KOPT-K1 (cell line): ENCODE data around the gene FEV.

Experiments used
- H3K27ac ChIP-seq: fragments of 200-600 bp; sonication (generic); 2 replicates; pipeline ENCODE4 v1.5.1; 2016; ENCODE audit warnings: antibody characterized with exemption, mild to moderate bottlenecking, low read depth, low read length; ENCODE audit not compliant: poor library complexity, severe bottlenecking
- H3K36me3 ChIP-seq: fragments of 200-600 bp; sonication (generic); 2 replicates; pipeline ENCODE4 v1.5.1; 2017; ENCODE audit warnings: antibody characterized with exemption, mild to moderate bottlenecking, low read length, moderate library complexity; ENCODE audit not compliant: insufficient read depth
- H3K9me3 ChIP-seq: fragments of 200-600 bp; sonication (generic); 2 replicates; pipeline ENCODE4 v1.5.1; 2017; ENCODE audit warnings: antibody characterized with exemption, low read length, mild to moderate bottlenecking; ENCODE audit not compliant: insufficient read depth, poor library complexity, severe bottlenecking

The FEV gene

GRCh38 chr2:218990612-218991011 lies 5.6 kb upstream of the FEV start:
- Histone ChIP-seq H3K36me3 (no peaks in the 10 kb centered on the region), H3K27ac (no peak overlapping the region), H3K9me3 (no peaks in the 10 kb centered on the region)

GRCh38 chr2:218990052-218990451 lies 5.1 kb upstream of the FEV start:
- Histone ChIP-seq H3K9me3 (no peaks in the 10 kb centered on the region), H3K36me3 (no peaks in the 10 kb centered on the region), H3K27ac (no peak overlapping the region)

- no peak overlapping the region for H3K27ac ChIP-seq
- H3K9me3 ChIP-seq: no peaks in the 10 kb centered on the region
- H3K36me3 ChIP-seq: no peaks in the 10 kb centered on the region
These were observed 3.7 kb upstream of the FEV start for GRCh38 chr2:218988650-218989049.

GRCh38 chr2:218988164-218988563 lies 3.2 kb upstream of the FEV start:
- H3K27ac ChIP-seq: no peak overlapping the region
- no peaks in the 10 kb centered on the region for H3K9me3 ChIP-seq
- H3K36me3 ChIP-seq: no peaks in the 10 kb centered on the region

GRCh38 chr2:218986148-218986761 lies 1.3 kb upstream of the FEV start:
- Histone ChIP-seq H3K27ac (no peak overlapping the region), H3K9me3 (no peaks in the 10 kb centered on the region), H3K36me3 (no peaks in the 10 kb centered on the region)

- H3K27ac ChIP-seq: no peak overlapping the region
- no peaks in the 10 kb centered on the region for H3K9me3 ChIP-seq
- no peaks in the 10 kb centered on the region for H3K36me3 ChIP-seq
These were observed 524 bp upstream of the FEV start for GRCh38 chr2:218985325-218986091.

GRCh38 chr2:218984239-218985020 lies 554 bp downstream of the FEV start:
- Histone ChIP-seq H3K36me3 (no peaks in the 10 kb centered on the region), H3K27ac (no peak overlapping the region), H3K9me3 (no peaks in the 10 kb centered on the region)

GRCh38 chr2:218983934-218984238 lies 1.1 kb downstream of the FEV start:
- Histone ChIP-seq H3K36me3 (no peaks in the 10 kb centered on the region), H3K27ac (no peak overlapping the region), H3K9me3 (no peaks in the 10 kb centered on the region)

GRCh38 chr2:218983263-218983933 lies 1.6 kb downstream of the FEV start:
- no peaks in the 10 kb centered on the region for H3K9me3 ChIP-seq
- no peaks in the 10 kb centered on the region for H3K36me3 ChIP-seq
- H3K27ac ChIP-seq: no peak overlapping the region

GRCh38 chr2:218982586-218983262 lies 2.3 kb downstream of the FEV start:
- Histone ChIP-seq H3K36me3 (no peaks in the 10 kb centered on the region), H3K9me3 (no peaks in the 10 kb centered on the region), H3K27ac (no peak overlapping the region)

GRCh38 chr2:218981881-218982585 lies 3.0 kb downstream of the FEV start:
- Histone ChIP-seq H3K27ac (no peak overlapping the region), H3K9me3 (no peaks in the 10 kb centered on the region), H3K36me3 (no peaks in the 10 kb centered on the region)

GRCh38 chr2:218981390-218981880 lies 3.5 kb downstream of the FEV start:
- H3K36me3 ChIP-seq: no peaks in the 10 kb centered on the region
- H3K27ac ChIP-seq: no peak overlapping the region
- no peaks in the 10 kb centered on the region for H3K9me3 ChIP-seq

GRCh38 chr2:218980735-218981389 lies 4.1 kb downstream of the FEV start:
- Histone ChIP-seq H3K36me3 (no peaks in the 10 kb centered on the region), H3K9me3 (no peaks in the 10 kb centered on the region), H3K27ac (no peak overlapping the region)
